ENCODE results near the gene GPX8. TPM values are rescaled to one million over a fixed set of nuclear protein-coding genes. Genes with fewer than 3 reads are reported as not detected.

Gene GPX8
- total and polyA plus RNA-seq, 2 of the 13 experiments (the other 11 are each of a cell fraction or from before 2014, with no cell fraction given): 0.33 to 0.94 TPM

- TF ChIP-seq SMARCC2 (IDR thresholded peaks at IDR 0.05): no peak
- TF ChIP-seq IKZF5 (CRISPR knock-in tag; IDR thresholded peaks at IDR 0.05): peak; percentile 48; the same call in 1 of the 2 replicates
- TF ChIP-seq ZNF275 (CRISPR knock-in tag; IDR thresholded peaks at IDR 0.05; ENCODE audit: borderline replicate concordance): no peak
- no peak for TF ChIP-seq HNF1B (CRISPR knock-in tag; IDR thresholded peaks at IDR 0.05)
- no peak for TF ChIP-seq ZNF567 (CRISPR knock-in tag; IDR thresholded peaks at IDR 0.05; ENCODE audit: borderline replicate concordance)
- TF ChIP-seq NRL (CRISPR knock-in tag; IDR thresholded peaks at IDR 0.05; ENCODE audit: borderline replicate concordance): no peak
- TF ChIP-seq ATRX (CRISPR knock-in tag; IDR thresholded peaks at IDR 0.05; ENCODE audit: borderline replicate concordance): no peak
- no peak for TF ChIP-seq GABPA (IDR thresholded peaks at IDR 0.05; ENCODE audit: low read depth, low read length)
- TF ChIP-seq GABPA (CRISPR knock-in tag; IDR thresholded peaks at IDR 0.05; ENCODE audit: low read depth): no peak
- TF ChIP-seq ZNF18 (CRISPR knock-in tag; IDR thresholded peaks at IDR 0.05; ENCODE audit: insufficient replicate concordance): no peak
- TF ChIP-seq ZNF20 (CRISPR knock-in tag; IDR thresholded peaks at IDR 0.05): no peak
- no peak for TF ChIP-seq ZNF335 (CRISPR knock-in tag; IDR thresholded peaks at IDR 0.05)
- TF ChIP-seq ZNF234 (CRISPR knock-in tag; conservative IDR thresholded peaks at IDR 0.05): no peak
- no peak for TF ChIP-seq ZMYM2 (CRISPR knock-in tag; IDR thresholded peaks at IDR 0.05)
- TF ChIP-seq NCOA1 (CRISPR knock-in tag; IDR thresholded peaks at IDR 0.05): no peak
- TF ChIP-seq ARID3A (IDR thresholded peaks at IDR 0.05; ENCODE audit: low read depth, low read length): no peak
- TF ChIP-seq MZF1 (CRISPR knock-in tag; IDR thresholded peaks at IDR 0.05; ENCODE audit: borderline replicate concordance): no peak
- TF ChIP-seq TFAP4 (IDR thresholded peaks at IDR 0.05; ENCODE audit: borderline replicate concordance, low read depth): no peak
Measured at GRCh38 chr5:55146543-55147151, 13.3 kb upstream of the GPX8 start (continued).

Measured in HepG2 (cell line).